Right forelimb (tissue), 1 donor: ENCODE data around the gene NCR3LG1.
"Not testable (repeated sequence)": the region's sequence is repeated elsewhere in the genome, so short reads cannot be mapped to it uniquely, and the experiment has no call there.

Experiments used
- DNase-seq: peaks from one replicate; pipeline ENCODE4 v3.0.0-alpha.2; 2018

Gene NCR3LG1

DNA sequence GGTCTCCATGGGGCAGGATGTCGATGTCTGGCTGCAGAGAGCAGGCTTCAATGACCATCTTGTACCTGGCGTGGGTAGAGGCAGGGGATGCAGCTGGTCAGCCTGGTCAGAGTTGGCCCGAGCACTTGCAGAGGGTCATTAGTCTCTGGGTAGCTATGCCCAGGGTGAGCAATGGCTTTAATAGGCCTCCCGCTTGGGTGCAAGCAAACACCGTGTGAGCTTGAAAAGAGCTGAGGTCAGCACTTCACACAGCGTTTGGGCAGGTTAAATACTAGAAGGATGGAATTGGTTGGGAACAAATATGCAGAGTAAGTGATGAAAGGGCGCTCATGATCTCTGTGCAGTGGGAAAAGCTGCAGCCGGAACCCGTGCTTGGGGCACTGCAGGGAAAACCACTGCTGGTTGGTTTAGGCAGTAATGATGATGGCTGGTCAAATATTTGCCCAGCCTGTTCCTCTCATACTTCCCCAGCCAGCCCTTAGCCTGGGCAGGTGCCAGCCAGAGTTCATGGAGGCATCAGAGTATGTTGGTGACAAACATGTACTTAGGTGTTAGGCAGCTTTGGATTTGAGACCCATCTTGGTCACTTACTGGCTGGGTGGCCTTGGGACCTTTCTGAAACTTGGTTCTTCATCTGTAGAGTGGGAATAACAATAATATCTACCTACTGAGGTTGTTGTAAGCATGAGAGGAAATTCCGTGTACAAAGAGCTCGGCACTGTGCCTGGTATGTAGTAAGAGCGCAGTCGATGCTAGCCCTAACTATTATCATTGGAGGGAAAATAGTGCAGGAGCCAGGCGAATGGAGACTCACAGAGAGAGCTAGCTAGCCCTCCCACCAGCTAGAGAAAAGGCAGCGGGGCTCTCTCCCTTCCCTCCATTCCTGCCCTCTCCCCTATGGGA is 62.1 kb downstream of the NCR3LG1 start:
- DNase-seq: no peak

DNA sequence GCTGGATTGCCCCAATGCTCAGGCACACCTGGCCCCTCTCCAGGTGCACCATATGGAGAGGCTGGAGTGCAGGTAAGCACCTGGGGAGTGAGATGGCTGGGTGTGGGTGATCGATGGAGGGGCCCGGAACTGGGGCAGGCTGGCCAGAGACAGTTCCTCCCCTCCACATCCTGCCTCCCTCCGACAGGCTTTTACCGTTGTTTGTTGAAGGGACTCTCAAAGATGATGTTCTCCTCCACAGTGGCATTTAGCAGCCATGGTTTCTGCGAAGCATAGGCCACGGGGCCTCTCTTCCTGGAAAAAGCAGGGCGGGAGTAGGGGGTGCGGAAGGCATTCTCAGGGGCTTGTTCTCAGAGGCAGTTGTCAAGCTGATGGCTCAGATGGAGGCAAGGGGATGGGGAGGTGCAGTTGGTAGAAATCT is 62.7 kb downstream of the NCR3LG1 start:
- no peak for DNase-seq

DNA sequence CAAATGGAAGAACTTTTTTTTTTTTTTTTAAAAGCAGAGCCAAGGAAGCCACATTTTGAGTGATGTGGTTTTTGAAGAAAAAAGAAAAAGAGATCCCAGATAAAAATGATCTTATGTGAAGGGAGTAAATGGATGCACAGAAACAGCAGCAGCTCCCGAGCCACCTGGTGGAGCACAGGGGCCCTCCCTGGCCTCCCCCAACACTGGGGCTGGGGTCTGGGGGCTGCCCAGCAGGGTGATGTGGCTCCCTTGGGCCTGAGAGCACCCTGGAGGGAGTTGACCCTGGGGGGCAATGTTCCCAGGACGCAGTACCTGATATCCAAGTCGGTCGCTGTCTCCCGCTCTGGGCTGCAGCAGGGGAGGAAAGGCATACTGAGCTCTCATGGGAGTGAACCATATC is 63.4 kb downstream of the NCR3LG1 start:
- no peak for DNase-seq

DNA sequence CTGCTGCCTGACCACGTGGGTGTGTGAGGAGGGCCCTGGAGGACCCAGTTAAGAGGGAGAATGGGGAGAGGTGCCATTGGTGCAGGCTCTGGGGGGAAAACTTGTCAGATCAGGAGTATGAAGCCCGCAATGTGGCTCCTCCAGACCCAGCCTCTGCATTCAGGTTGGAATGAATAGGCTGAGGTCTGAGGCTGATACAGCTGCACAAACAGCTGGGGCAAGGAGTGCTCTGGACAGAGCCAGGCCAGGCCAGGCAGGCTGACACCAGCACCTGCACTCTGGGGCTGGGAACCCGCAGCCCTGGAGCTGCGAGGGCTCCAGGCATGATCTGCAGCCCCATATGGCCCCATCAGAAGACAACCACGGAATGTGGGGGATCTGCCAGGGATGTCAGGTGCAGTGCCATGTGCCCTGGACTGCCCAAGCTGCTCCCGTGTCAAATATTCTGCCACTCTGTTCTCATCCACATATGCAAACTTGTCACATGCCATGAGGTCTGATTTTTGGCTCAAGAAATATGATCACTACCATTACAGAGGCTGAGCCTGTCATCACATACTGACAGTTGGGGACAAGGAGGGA is 64.0 kb downstream of the NCR3LG1 start:
- no peak for DNase-seq

DNA sequence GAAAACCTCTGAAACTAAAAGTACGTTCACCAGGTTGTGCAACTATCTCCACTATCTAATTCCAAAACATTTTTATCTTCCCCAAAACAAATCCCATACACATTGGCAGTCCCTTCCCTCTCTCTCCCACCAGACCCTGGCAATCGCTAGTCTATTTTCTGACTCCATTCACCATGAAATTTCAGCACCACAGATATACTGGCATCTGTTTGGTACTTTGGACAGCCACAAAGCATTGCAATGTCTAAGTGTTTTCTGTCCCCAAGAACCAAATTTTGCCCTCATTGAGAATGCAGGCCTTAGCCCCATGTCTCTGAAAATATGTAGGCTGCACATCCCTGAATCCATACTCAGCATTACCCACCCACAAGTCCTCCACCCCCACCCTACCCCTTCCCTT is 64.9 kb downstream of the NCR3LG1 start:
- DNase-seq: no peak

DNA sequence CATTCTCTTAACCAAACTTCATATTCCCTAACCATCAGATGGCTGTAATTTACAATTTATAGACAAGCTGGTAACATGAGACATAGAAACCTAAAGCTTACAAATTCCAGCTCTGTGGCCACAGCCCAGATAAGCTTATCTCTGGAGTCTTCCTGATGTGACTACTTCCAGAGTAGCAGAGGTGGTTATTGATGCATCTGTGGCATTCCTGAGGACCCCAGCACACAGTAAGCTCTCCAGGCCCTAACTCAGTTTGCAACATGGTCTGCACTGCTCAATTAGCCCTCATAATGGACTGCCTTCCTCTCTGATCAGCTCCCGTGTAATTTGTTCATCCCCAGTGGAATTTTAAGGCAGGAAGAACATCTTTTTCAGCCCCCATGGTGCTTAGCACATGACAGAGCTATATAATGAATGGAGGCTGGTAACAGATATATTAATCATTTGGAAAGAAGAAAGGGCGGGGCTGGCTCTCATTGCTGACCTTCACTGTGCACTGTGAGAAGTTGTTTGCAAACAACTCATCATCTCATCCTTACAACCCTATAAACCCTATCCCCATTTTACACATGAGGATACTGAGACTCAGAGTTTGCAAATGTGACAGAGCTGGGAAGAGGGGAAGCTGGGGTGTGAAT is 67.0 kb downstream of the NCR3LG1 start:
- no peak for DNase-seq

DNA sequence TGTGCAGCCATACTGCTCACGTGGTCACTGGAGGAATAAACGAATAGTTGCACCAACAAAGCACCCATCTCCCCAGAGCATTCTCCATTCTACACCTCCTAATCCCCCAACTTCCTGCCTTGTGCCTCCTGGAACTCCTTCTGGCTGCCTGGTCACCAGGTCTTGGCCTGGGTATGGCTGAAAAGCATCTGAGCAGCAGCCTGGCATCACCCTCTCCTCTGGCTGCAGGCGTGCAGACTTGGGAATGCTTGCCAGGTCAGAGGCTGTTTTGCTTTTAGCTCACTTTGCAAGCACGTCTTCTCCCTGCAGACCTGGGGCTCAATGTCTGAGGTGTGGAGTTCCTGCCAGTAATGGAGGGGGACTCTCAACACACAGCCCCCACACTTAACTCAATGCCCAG is 70.2 kb downstream of the NCR3LG1 start:
- DNase-seq: no peak

DNA sequence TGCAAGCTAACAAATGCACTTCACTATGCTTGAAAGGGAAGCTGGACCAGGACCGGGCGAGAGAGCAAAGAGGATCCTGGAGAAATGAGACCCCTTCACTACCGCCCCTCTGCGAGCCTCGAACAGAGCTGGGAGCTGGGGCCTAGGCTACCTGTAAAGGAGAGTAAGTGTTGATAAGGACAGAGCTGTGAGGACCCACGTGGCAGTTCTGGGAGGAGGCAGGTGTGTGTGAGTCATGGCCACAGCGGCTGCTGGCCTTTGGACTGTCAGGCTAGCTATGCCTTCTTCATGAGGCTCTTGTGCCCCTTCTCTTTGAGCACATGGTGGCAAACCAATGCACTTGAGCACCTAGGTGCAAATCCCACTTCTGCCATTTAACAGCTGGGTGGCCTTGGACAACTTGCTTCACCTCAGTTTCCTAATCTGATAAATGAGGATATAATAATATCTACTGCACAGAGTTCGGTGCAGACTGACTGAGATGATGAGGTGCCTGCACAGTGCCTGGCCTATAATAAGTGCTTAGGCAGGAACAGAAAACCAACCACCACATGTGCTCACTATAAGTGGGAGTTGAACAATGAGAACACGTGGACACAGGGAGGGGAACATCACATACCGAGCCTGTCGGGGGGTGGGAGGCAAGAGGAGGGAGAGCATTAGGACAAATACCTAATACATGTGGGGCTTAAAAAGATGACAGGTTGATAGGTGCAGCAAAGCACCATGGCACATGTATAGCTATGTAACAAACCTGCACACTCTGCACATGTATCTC is 72.1 kb downstream of the NCR3LG1 start:
- DNase-seq: no peak

DNA sequence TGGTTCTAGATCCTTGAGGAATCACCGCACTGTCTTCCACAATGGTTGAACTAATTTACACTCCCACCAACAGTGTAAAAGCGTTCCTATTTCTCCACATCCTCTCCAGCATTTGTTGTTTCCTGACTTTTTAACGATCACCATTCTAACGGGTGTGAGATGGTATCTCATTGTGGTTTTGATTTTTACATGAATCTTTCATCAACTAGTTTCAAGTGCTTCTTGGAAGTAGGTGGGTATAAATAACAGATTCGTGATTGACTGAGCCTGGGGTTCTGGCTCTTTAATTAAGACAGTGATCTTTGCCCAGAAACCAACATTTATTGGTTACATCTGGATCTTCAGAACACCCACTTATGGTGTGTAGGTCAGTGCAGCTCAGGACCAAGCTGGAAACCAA is 74.6 kb downstream of the NCR3LG1 start:
- DNase-seq: not testable (repeated sequence)
